HG03571 (cell line): ENCODE results near the gene KIAA0825.

Experiments
- ATAC-seq: cut with Tn5 transposase; IDR thresholded peaks from one replicate; pipeline ENCODE4 v1.9.1; 2021; ENCODE audit not compliant: unreplicated experiment

Gene KIAA0825

DNA sequence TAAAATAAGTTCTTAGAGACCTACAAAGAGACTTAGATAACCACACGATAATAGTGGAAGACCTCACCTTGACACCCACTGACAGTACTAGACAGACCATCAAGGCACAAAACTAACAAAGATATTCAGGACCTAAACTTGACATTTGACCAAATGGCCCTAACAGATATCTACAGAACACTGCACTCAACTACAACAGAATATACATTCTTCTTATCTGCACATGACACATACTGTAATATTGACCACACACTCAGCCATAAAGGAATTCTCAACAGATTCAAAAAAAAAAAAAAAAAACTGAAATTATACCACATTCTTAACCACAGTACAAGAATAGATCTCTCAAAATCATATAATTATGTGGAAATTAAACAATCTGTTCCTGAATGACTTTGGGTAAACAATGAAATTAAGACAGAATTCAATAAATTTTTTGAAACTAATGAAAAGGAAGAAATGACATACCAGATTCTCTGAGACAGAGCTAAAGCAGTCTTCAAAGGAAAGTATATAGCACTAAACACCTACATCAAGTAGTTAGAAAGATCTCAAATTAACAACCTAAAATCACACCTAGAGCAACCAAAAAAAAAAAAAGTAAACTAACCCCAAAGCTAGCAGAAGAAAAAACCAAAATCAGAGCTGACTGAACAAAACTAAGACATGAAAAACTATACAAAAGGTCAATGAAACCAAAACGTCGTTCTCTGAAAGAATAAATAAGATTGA lies 514.7 kb downstream of the KIAA0825 start:
- ATAC-seq: no peak
